HG02970 (cell line): ENCODE data around the gene ROR1.

ENCODE experiments used
- ATAC-seq: cut with Tn5 transposase; IDR thresholded peaks from one replicate; pipeline ENCODE4 v1.9.1; 2021; ENCODE audit warnings: mild to moderate bottlenecking, moderate library complexity, moderate number of reproducible peaks; ENCODE audit not compliant: unreplicated experiment, low FRiP score

ROR1 gene

GRCh38 chr1:64041371-64042131 lies 267.7 kb downstream of the ROR1 start:
- no peak for ATAC-seq

GRCh38 chr1:64042331-64043100 lies 268.7 kb downstream of the ROR1 start:
- no peak for ATAC-seq

- ATAC-seq = no peak
Measured at GRCh38 chr1:64043288-64043687, 269.5 kb downstream of the ROR1 start.

- no peak for ATAC-seq
Measured at GRCh38 chr1:64043976-64044375, 270.2 kb downstream of the ROR1 start.

GRCh38 chr1:64046243-64046642 lies 272.4 kb downstream of the ROR1 start:
- ATAC-seq = no peak

GRCh38 chr1:64046891-64047290 lies 273.1 kb downstream of the ROR1 start:
- ATAC-seq = no peak

- no peak for ATAC-seq
Measured at GRCh38 chr1:64047549-64047996, 273.8 kb downstream of the ROR1 start.

- no peak for ATAC-seq
Measured at GRCh38 chr1:64049900-64050540, 276.2 kb downstream of the ROR1 start.

- no peak for ATAC-seq
Measured at GRCh38 chr1:64050601-64051000, 276.8 kb downstream of the ROR1 start.

GRCh38 chr1:64051796-64052195 lies 278.0 kb downstream of the ROR1 start:
- no peak for ATAC-seq

GRCh38 chr1:64052777-64053176 lies 279.0 kb downstream of the ROR1 start:
- ATAC-seq = no peak

GRCh38 chr1:64055310-64055709 lies 281.5 kb downstream of the ROR1 start:
- ATAC-seq = no peak

- no peak for ATAC-seq
Measured at GRCh38 chr1:64059556-64059955, 285.7 kb downstream of the ROR1 start.

GRCh38 chr1:64060611-64061302 lies 286.9 kb downstream of the ROR1 start:
- no peak for ATAC-seq

- no peak for ATAC-seq
Measured at GRCh38 chr1:64061430-64062104, 287.8 kb downstream of the ROR1 start.

GRCh38 chr1:64062529-64062928 lies 288.7 kb downstream of the ROR1 start:
- ATAC-seq = no peak

GRCh38 chr1:64062941-64063581 lies 289.2 kb downstream of the ROR1 start:
- no peak for ATAC-seq

- no peak for ATAC-seq
Measured at GRCh38 chr1:64065571-64065970, 291.8 kb downstream of the ROR1 start.

- ATAC-seq = no peak
Measured at GRCh38 chr1:64072089-64072793, 298.4 kb downstream of the ROR1 start.
